ENCODE measurements around the gene ICOSLG. TPM values are rescaled to one million over a fixed set of nuclear protein-coding genes. Genes with fewer than 3 reads are reported as not detected.

ICOSLG gene
- total RNA-seq, 2 donors from 2014 or later, result 5.3 to 5.8 TPM

Other genes with a start within 250 kb of the ICOSLG start
- gene TRAPPC10, start 228.6 kb downstream of the ICOSLG start, total RNA-seq, result 10 to 100 TPM; 36.8 to 40.1 TPM
- gene PWP2, start 133.5 kb downstream of the ICOSLG start, total RNA-seq, result 1 to 10 TPM; 9.1 to 9.6 TPM
- gene GATD3, start 107.3 kb downstream of the ICOSLG start, total RNA-seq, result 10 to 100 TPM; 16.3 to 22.5 TPM
- 1 to 10 TPM in 1 of 2 donors, not detected in 1; 1.3 TPM for gene DNMT3L, start 21.0 kb upstream of the ICOSLG start, total RNA-seq
- gene AIRE, start 44.9 kb upstream of the ICOSLG start, total RNA-seq, result 1 to 10 TPM; 1.2 to 2.7 TPM
- gene PFKL, start 59.1 kb upstream of the ICOSLG start, total RNA-seq, result 100 to 1,000 TPM; 195 to 198 TPM
- 10 to 100 TPM; 33.1 to 35.7 TPM for gene CFAP410, start 98.4 kb upstream of the ICOSLG start, total RNA-seq
- gene TRPM2, start 112.7 kb upstream of the ICOSLG start, total RNA-seq, result 10 to 100 TPM in 1 of 2 donors, 1 to 10 TPM in 1; 1.6 to 12.5 TPM
- 10 to 100 TPM; 14.1 to 16.5 TPM for gene LRRC3, start 214.6 kb upstream of the ICOSLG start, total RNA-seq

Data from endodermal cell (in vitro differentiated cells).